ENCODE data around the gene CDK5R2.

CDK5R2 gene

GRCh38 chr2:218962859-218963492 lies 3.5 kb downstream of the CDK5R2 start:
- peak; percentile 99 for DNase-seq

GRCh38 chr2:218963601-218964000 lies 4.1 kb downstream of the CDK5R2 start:
- peak; percentile 98 for DNase-seq

- DNase-seq = peak; percentile 87
These were observed 4.7 kb downstream of the CDK5R2 start for GRCh38 chr2:218964041-218964771.

GRCh38 chr2:218970894-218971293 lies 11.4 kb downstream of the CDK5R2 start:
- no peak for DNase-seq

GRCh38 chr2:218975060-218975777 lies 15.8 kb downstream of the CDK5R2 start:
- DNase-seq = no peak

- peak; percentile 93 for DNase-seq
These were observed 20.6 kb downstream of the CDK5R2 start for GRCh38 chr2:218979846-218980734.

GRCh38 chr2:218980735-218981389 lies 21.4 kb downstream of the CDK5R2 start:
- DNase-seq = no peak

GRCh38 chr2:218981390-218981880 lies 22.0 kb downstream of the CDK5R2 start:
- peak; percentile 72 for DNase-seq

- peak; percentile 39 for DNase-seq
These were observed 22.6 kb downstream of the CDK5R2 start for GRCh38 chr2:218981881-218982585.

GRCh38 chr2:218982586-218983262 lies 23.3 kb downstream of the CDK5R2 start:
- DNase-seq = no peak

GRCh38 chr2:218983263-218983933 lies 23.9 kb downstream of the CDK5R2 start:
- DNase-seq = no peak

GRCh38 chr2:218983934-218984238 lies 24.4 kb downstream of the CDK5R2 start:
- DNase-seq = no peak

GRCh38 chr2:218984239-218985020 lies 25.0 kb downstream of the CDK5R2 start:
- peak; percentile 81 for DNase-seq

GRCh38 chr2:218985021-218985324 lies 25.5 kb downstream of the CDK5R2 start, which contains the start of gene FEV:
TSS of gene FEV (minus strand) at chr2:218985184. CDS start at chr2:218985075, 109 bp downstream.
- no peak for DNase-seq

GRCh38 chr2:218985325-218986091 lies 26.0 kb downstream of the CDK5R2 start:
- DNase-seq = no peak

GRCh38 chr2:218986148-218986761 lies 26.8 kb downstream of the CDK5R2 start:
- DNase-seq = no peak

- DNase-seq = no peak
These were observed 28.7 kb downstream of the CDK5R2 start for GRCh38 chr2:218988164-218988563.

- DNase-seq = no peak
These were observed 29.2 kb downstream of the CDK5R2 start for GRCh38 chr2:218988650-218989049.

Data from NCI-H82 (cell line).